ENCODE measurements around the gene GTPBP6.
"Not testable (repeated sequence)": the region's sequence is repeated elsewhere in the genome, so short reads cannot be mapped to it uniquely, and the experiment has no call there.

The GTPBP6 gene

GRCh38 chrX:261167-261918, 57.3 kb downstream of the GTPBP6 start:
- DNase-seq (ENCODE audit: low read depth) = no peak
- no peak overlapping the region for H3K4me3 ChIP-seq (ENCODE audit: low read depth, low read length)
- TF ChIP-seq CTCF (IDR thresholded peaks at IDR 0.05; ENCODE audit: control insufficient read depth, extremely low read depth, insufficient read depth) = no peak

GRCh38 chrX:259692-260355, 58.8 kb downstream of the GTPBP6 start:
- no peak overlapping the region for H3K4me3 ChIP-seq (ENCODE audit: low read depth, low read length)
- DNase-seq (ENCODE audit: low read depth) = no peak
- no peak for TF ChIP-seq CTCF (IDR thresholded peaks at IDR 0.05; ENCODE audit: control insufficient read depth, extremely low read depth, insufficient read depth)

GRCh38 chrX:258291-259040, 60.1 kb downstream of the GTPBP6 start:
- no peak for TF ChIP-seq CTCF (IDR thresholded peaks at IDR 0.05; ENCODE audit: control insufficient read depth, extremely low read depth, insufficient read depth)
- H3K4me3 ChIP-seq (ENCODE audit: low read depth, low read length) = no peak overlapping the region
- DNase-seq (ENCODE audit: low read depth) = no peak

GRCh38 chrX:257681-258289, 60.8 kb downstream of the GTPBP6 start:
- DNase-seq (ENCODE audit: low read depth) = no peak
- H3K4me3 ChIP-seq (ENCODE audit: low read depth, low read length) = no peak overlapping the region
- no peak for TF ChIP-seq CTCF (IDR thresholded peaks at IDR 0.05; ENCODE audit: control insufficient read depth, extremely low read depth, insufficient read depth)

- not testable (repeated sequence) for DNase-seq (ENCODE audit: low read depth); H3K4me3 ChIP-seq (ENCODE audit: low read depth, low read length)
Observed at GRCh38 chrX:257054-257453, 61.5 kb downstream of the GTPBP6 start.

- no peak overlapping the region for H3K4me3 ChIP-seq (ENCODE audit: low read depth, low read length)
- DNase-seq (ENCODE audit: low read depth) = no peak
- TF ChIP-seq CTCF (IDR thresholded peaks at IDR 0.05; ENCODE audit: control insufficient read depth, extremely low read depth, insufficient read depth) = no peak
Observed at GRCh38 chrX:255923-256331, 62.7 kb downstream of the GTPBP6 start.

Data from LNCaP clone FGC (cell line).